H1 (cell line): ENCODE data around the gene TAF1B. TPM values are rescaled to one million over a fixed set of nuclear protein-coding genes. Genes with fewer than 3 reads are reported as not detected.

Source experiments
- CTCF ChIA-PET: fragments of 300-600 bp; sonication (Branson Sonifier 250); formaldehyde crosslinking; loops from one replicate; lab custom pipeline; 2021; ENCODE audit not compliant: partially characterized antibody; lab: Charles Lee
- POLR2A ChIA-PET: fragments of 300-600 bp; sonication (Branson Sonifier 250); formaldehyde crosslinking; loops from one replicate; lab custom pipeline; 2021; ENCODE audit warnings: inconsistent platforms; ENCODE audit not compliant: partially characterized antibody; lab: Charles Lee
- DNase-seq, 2 experiments: peaks; one replicate each; pipeline versions ENCODE4 v3.0.0 to v3.0.0-alpha.2; 2010 to 2022; ENCODE audit warnings: low spot score in 2 of 2, low read depth in 1 of 2, mixed read lengths in 1 of 2
- FAIRE-seq: peaks from 2 replicates; lab custom pipeline; 2011; peaks lifted over from hg19 to GRCh38; lab: Jason Lieb, UNC
- H2AFZ ChIP-seq: 2 replicates; pipeline ENCODE4 v1.8.1; 2012; ENCODE audit warnings: low read length, inconsistent platforms
- H2AK5ac ChIP-seq: 2 replicates; pipeline ENCODE4 v1.6.1; 2013; ENCODE audit warnings: low read depth, low read length
- H2BK120ac ChIP-seq: replicated peaks from 2 replicates; pipeline ENCODE3; 2013; ENCODE audit warnings: low read depth, low read length, inconsistent platforms
- H2BK12ac ChIP-seq: 2 replicates; pipeline ENCODE4 v1.6.1; 2013; ENCODE audit warnings: low read depth, low read length
- H2BK15ac ChIP-seq: 2 replicates; pipeline ENCODE4 v1.6.1; 2013; ENCODE audit warnings: low read length
- H2BK20ac ChIP-seq: 2 replicates; pipeline ENCODE4 v1.6.1; 2013; ENCODE audit warnings: low read length
- H2BK5ac ChIP-seq: 2 replicates; pipeline ENCODE4 v1.6.1; 2013; ENCODE audit warnings: low read depth, low read length
- H3K14ac ChIP-seq: 2 replicates; pipeline ENCODE4 v1.6.1; 2013; ENCODE audit warnings: inconsistent platforms; ENCODE audit not compliant: insufficient read length
- H3K18ac ChIP-seq: 2 replicates; pipeline ENCODE4 v1.6.1; 2013; ENCODE audit warnings: low read length; ENCODE audit errors: extremely low read depth
- H3K23ac ChIP-seq: 2 replicates; pipeline ENCODE4 v1.6.1; 2013; ENCODE audit warnings: inconsistent platforms; ENCODE audit not compliant: insufficient read length
- H3K23me2 ChIP-seq: 2 replicates; pipeline ENCODE4 v1.6.1; 2013; ENCODE audit warnings: low read depth, low read length
- H3K27ac ChIP-seq: 2 replicates; pipeline ENCODE4 v1.6.1; 2011; ENCODE audit warnings: low read depth, low read length, inconsistent platforms
- H3K27me3 ChIP-seq, 4 experiments: replicated peaks in 1 of 4; 1 replicate in 1 of 4; 2 replicates in 3 of 4; pipeline versions ENCODE4 v1.6.1 to v1.8.1; 2011 to 2013; ENCODE audit warnings: low read length in 3 of 4, mild to moderate bottlenecking in 3 of 4, inconsistent platforms in 2 of 4, mixed read lengths in 2 of 4, moderate library complexity in 1 of 4; ENCODE audit not compliant: control insufficient read depth in 3 of 4, insufficient read depth in 3 of 4; ENCODE audit errors: extremely low read depth in 1 of 4
- H3K36me3 ChIP-seq, 4 experiments: 2 replicates each; pipeline versions ENCODE4 v1.6.1 to v1.8.1; 2011 to 2013; ENCODE audit warnings: mild to moderate bottlenecking in 4 of 4, low read length in 3 of 4, moderate library complexity in 2 of 4, control low read depth in 1 of 4, inconsistent platforms in 1 of 4; ENCODE audit not compliant: insufficient read depth in 4 of 4, control insufficient read depth in 2 of 4
- H3K4ac ChIP-seq: replicated peaks from 2 replicates; pipeline ENCODE3; 2013; ENCODE audit warnings: low read length, low read depth, mixed read lengths, inconsistent platforms; ENCODE audit not compliant: insufficient read length
- H3K4me1 ChIP-seq, 4 experiments: replicated peaks in 1 of 4; 1 replicate in 1 of 4; 2 replicates in 3 of 4; pipeline versions ENCODE4 v1.6.1 to v1.8.1; 2011 to 2013; ENCODE audit warnings: low read length in 3 of 4, inconsistent platforms in 2 of 4, mixed read lengths in 1 of 4; ENCODE audit not compliant: insufficient read depth in 4 of 4, control insufficient read depth in 3 of 4
- H3K4me2 ChIP-seq, 2 experiments: 2 replicates each; pipeline versions ENCODE4 v1.6.1 to v1.8.1; 2011 to 2013; ENCODE audit warnings: low read depth in 2 of 2, low read length in 2 of 2, control low read depth in 1 of 2, inconsistent platforms in 1 of 2, mild to moderate bottlenecking in 1 of 2; ENCODE audit not compliant: insufficient read depth in 1 of 2
- H3K4me3 ChIP-seq, 4 experiments: fragments of 200-600, 300-600 bp in 1 of 4; sonication (generic), shearing (Covaris generic), sonication (Bioruptor Twin) in 1 of 4; 2 replicates each; pipeline versions ENCODE4 v1.5.1 to v1.8.1; 2011 to 2016; ENCODE audit warnings: low read length in 4 of 4, low read depth in 3 of 4, control low read depth in 2 of 4, inconsistent platforms in 2 of 4, mild to moderate bottlenecking in 2 of 4, mixed read lengths in 1 of 4, moderate library complexity in 1 of 4; ENCODE audit not compliant: insufficient read depth in 2 of 4; ENCODE audit errors: extremely low read depth in 1 of 4
- H3K56ac ChIP-seq: replicated peaks from 2 replicates; pipeline ENCODE3; 2013; ENCODE audit warnings: low read depth, mild to moderate bottlenecking, mixed read lengths, low read length, inconsistent platforms; ENCODE audit not compliant: insufficient read length
- H3K79me1 ChIP-seq: 2 replicates; pipeline ENCODE4 v1.6.1; 2013; ENCODE audit warnings: low read depth, low read length, control low read depth
- H3K79me2 ChIP-seq, 2 experiments: 2 replicates each; pipeline versions ENCODE4 v1.6.1 to v1.8.1; 2012 to 2013; ENCODE audit warnings: low read length in 2 of 2, mild to moderate bottlenecking in 2 of 2, inconsistent platforms in 1 of 2; ENCODE audit not compliant: insufficient read depth in 2 of 2, control insufficient read depth in 1 of 2
- H3K9ac ChIP-seq, 4 experiments: replicated peaks in 1 of 4; 1 replicate in 1 of 4; 2 replicates in 3 of 4; pipeline versions ENCODE4 v1.6.1 to v1.8.1; 2011 to 2013; ENCODE audit warnings: low read depth in 3 of 4, low read length in 3 of 4, control low read depth in 2 of 4, mild to moderate bottlenecking in 2 of 4, moderate library complexity in 2 of 4, inconsistent platforms in 1 of 4; ENCODE audit errors: extremely low read depth in 1 of 4
- H3K9me3 ChIP-seq, 2 experiments: 2 replicates each; pipeline versions ENCODE4 v1.6.1 to v1.8.1; 2012 to 2013; ENCODE audit warnings: mild to moderate bottlenecking in 2 of 2, moderate library complexity in 2 of 2, control low read depth in 1 of 2, inconsistent platforms in 1 of 2, low read depth in 1 of 2, low read length in 1 of 2, mixed read lengths in 1 of 2; ENCODE audit not compliant: insufficient read depth in 2 of 2
- H4K20me1 ChIP-seq, 2 experiments: replicated peaks in 1 of 2; 2 replicates each; pipeline versions ENCODE3 to v1.8.1; 2011 to 2013; ENCODE audit warnings: inconsistent platforms in 2 of 2, low read length in 2 of 2, mild to moderate bottlenecking in 1 of 2; ENCODE audit not compliant: insufficient read depth in 2 of 2, control insufficient read depth in 1 of 2
- H4K5ac ChIP-seq: 2 replicates; pipeline ENCODE4 v1.6.1; 2013; ENCODE audit warnings: low read length, low read depth, mixed read lengths, inconsistent platforms; ENCODE audit not compliant: insufficient read length
- H4K8ac ChIP-seq: 2 replicates; pipeline ENCODE4 v1.8.0; 2013; ENCODE audit warnings: mild to moderate bottlenecking, moderate library complexity, low read length, inconsistent platforms; ENCODE audit not compliant: insufficient read depth; ENCODE audit errors: extremely low read depth
- H4K91ac ChIP-seq: replicated peaks from 2 replicates; pipeline ENCODE3; 2013; ENCODE audit warnings: low read length, mixed read lengths, inconsistent platforms; ENCODE audit not compliant: insufficient read length
- ZNF274 ChIP-seq: IDR thresholded peaks from 2 replicates; pipeline ENCODE4 v1.7.0; 2012; ENCODE audit warnings: low read length, borderline replicate concordance; ENCODE audit errors: extremely low read depth
- WGBS, 2 experiments: shearing (Covaris generic) in 1 of 2; methylation state at CpG; one replicate each; pipeline versions ENCODE4 v1.1.6 to v1.1.7; 2013 to 2015; ENCODE audit warnings: low lambda C conversion rate in 2 of 2, mixed read lengths in 2 of 2, inconsistent platforms in 1 of 2, low coverage in 1 of 2, missing lambda C conversion rate in 1 of 2; ENCODE audit not compliant: insufficient replicate concordance in 2 of 2, insufficient coverage in 1 of 2, insufficient read length in 1 of 2; ENCODE audit errors: extremely low coverage in 1 of 2, missing lambda C conversion rate in 1 of 2; 5-methylcytosine and 5-hydroxymethylcytosine counted together
- polyA plus RNA-seq, 7 experiments: library from polyadenylated mRNA; depleted of rRNA in 3 of 7; stranded (reverse) in 5 of 7; unstranded in 2 of 7; fragments of >200 nt in 5 of 7; fragments of 200-250 nt in 2 of 7; gene quantifications; 1 replicate in 5 of 7; 2 replicates in 1 of 7; 4 replicates in 1 of 7; pipeline versions ENCODE4 v1.2.1 to v1.2.3, GENCODE V29; 2011 to 2013; ENCODE audit warnings: missing spikeins in 2 of 7, mixed read lengths in 2 of 7
- total RNA-seq: library from RNA; stranded (reverse); fragmentation: NEBNext Ultra II Directional; extraction: Animal tissue kit (Norgen Biotek cat#: 25700); gene quantifications from 2 replicates; pipeline ENCODE4 v1.2.1, GENCODE V29; 2021

Gene TAF1B
- total and polyA plus RNA-seq, 2 of the 8 experiments (the other 6 are each of a cell fraction or from before 2014, with no cell fraction given) = 6.6 to 25.2 TPM

GRCh38 chr2:9954136-9954535 is 110.9 kb downstream of the TAF1B start:
- Histone ChIP-seq H3K14ac (no peak overlapping the region), H3K36me3 (no peaks in the 10 kb centered on the region), H3K23me2 (peaks cover 11% of the 10 kb centered on the region; the same call in 1 of the 2 replicates), H3K79me1 (no peaks in the 10 kb centered on the region), H2BK20ac (no peak overlapping the region), H3K4me2 (no peak overlapping the region), H2AK5ac (no peak overlapping the region), H3K56ac (no peak overlapping the region), H3K4me3 (no peak overlapping the region), H4K8ac (no peak overlapping the region), H3K9me3 (no peaks in the 10 kb centered on the region), H2BK5ac (no peak overlapping the region), H2BK12ac (no peak overlapping the region), H3K79me2 (no peaks in the 10 kb centered on the region), H3K23ac (no peak overlapping the region), H4K5ac (no peak overlapping the region), H2BK120ac (no peak overlapping the region), H3K27ac (no peak overlapping the region), H4K20me1 (peaks cover 0 to 2% of the 10 kb centered on the region in 2 experiments), H4K91ac (no peak overlapping the region), H2AFZ (no peak overlapping the region), H3K4me1 (no peaks in the 10 kb centered on the region), H3K27me3 (peaks cover 8 to 35% (median 29%) of the 10 kb centered on the region in 4 experiments), H3K4ac (no peak overlapping the region), H3K9ac (no peak overlapping the region), H3K18ac (no peak overlapping the region), H2BK15ac (no peak overlapping the region)
- ChIA-PET CTCF (no interaction called here), POLR2A (no interaction called here)
- no peak for TF ChIP-seq ZNF274
- FAIRE-seq = no peak
- 90% methylated on average over 3 of the region's 3 CpGs; no CpG with 5 or more reads in 1 of the 2 experiments for WGBS, 2 experiments
- DNase-seq = no peak
